ENCODE data around the gene HIVEP3.

Gene HIVEP3

DNA sequence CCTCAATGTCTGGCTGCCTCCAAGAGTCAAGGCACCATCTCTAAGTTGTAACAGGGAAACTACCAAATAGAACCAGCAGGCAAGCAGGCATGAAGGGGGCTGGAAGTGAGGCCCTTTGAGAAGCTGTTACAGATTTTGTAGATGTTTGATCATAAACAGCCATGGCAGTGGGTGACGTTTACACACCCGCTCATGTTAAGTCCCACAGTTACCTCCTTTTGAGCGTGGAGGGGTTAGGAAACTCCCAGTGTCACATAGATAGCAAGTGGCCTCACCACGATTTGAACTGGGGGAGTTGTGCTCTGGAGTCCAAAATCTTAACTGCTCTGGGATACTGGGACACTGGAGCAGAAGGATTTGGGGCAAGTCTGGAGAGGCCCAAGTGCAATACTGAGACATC, 192.4 kb downstream of the HIVEP3 start:
- DNase-seq, result no peak

DNA sequence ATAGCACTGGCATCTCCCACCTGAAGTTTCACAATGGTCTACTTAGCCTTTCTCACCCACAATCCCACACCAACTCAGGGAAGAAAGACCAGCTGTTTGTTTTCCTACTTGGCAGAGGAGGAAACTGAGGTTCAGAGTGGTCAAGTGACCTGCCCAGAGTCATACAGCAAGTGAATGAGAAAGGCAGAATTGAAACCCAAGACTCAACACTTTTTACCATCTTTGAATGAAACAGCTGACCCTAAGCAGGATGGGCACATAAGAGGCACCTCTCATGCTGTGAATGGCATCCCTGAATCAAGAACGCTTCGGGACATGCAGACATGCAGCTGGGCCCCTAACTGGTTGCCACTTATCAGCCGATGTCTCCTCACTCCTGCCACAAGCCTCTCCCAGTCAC, 193.8 kb downstream of the HIVEP3 start:
- no peak for DNase-seq

DNA sequence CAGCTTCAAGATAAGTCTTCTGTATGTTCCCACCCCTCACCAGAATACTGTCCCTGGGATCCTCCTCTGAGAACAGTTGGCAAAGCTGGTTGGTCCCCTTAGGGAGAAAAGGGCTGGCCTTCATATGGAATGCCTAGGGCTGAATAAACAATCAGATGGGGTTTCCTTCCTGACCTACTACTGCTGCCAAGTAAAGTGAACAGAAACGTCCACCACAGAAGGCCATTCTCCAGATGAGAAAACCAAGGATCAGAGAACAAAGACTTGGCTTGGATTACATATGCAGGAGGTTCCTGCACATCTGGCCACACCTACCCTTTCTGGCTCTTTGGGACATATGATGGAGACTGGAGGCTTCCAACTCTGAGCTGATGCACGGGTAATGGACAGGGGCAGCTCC, 194.5 kb downstream of the HIVEP3 start:
- DNase-seq, result no peak

DNA sequence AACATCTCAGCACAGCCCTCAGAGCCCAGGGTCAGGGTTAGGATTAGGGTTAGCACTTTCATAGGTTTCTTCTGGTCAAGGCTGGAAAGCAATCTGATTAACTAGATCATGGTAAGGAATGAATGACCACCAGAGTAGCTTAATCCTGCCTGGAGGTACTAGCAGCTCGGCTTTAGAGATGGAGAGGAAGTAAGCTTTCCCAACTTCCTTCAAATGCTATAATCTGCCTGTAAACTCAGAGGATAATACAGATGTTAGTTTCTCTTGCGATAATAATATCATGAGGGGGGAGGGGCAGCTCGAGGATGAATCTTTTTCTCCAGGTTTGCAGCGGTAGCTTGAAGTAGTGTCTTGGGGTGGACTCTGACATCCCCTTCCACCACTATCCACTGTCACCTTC, 194.9 kb downstream of the HIVEP3 start:
- DNase-seq, result no peak

DNA sequence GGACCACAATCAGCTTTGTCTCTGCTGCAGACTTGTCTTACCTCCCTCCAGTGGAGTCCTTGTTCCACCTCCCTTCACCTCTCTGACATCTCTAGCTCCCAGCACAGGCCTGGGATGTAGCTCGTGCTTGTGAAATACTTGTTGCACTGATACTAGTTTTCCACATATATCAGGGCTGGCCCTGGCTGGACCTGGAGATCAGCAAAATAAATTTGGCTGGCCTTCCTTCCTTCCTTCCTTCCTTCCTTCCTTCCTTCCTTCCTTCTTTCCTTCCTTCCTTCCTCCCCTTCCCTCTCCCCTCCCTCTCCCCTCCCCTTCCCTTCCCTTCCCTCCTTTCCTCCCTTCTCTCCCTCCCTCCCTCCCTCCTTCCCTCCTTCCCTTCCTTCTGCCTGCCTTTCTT, 196.5 kb downstream of the HIVEP3 start:
- DNase-seq, result no peak

DNA sequence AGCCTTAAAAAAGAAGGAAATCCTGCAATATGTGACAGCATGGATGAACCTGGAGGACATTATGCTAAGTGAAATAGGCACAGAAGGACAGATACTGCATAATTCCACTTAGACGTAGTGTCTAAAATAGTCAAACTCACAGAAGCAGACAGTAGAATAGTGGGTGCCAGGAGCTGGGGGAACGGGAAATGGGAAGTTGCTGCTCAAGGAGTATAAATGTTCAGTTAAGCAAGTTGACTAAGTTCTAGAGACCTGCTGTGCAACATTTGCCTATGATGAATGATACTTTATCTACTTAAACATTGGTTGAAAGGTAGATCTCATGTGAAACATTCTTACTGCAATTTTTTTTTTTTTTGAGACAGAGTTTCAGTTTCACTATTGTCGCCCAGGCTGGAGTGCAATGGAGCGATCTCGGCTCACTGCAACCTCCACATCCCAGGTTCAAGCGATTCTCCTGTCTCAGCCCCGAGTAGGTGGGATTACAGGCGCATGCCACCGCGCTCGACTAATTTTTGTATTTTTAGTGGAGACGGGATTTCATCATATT, 197.8 kb downstream of the HIVEP3 start:
- no peak for DNase-seq

DNA sequence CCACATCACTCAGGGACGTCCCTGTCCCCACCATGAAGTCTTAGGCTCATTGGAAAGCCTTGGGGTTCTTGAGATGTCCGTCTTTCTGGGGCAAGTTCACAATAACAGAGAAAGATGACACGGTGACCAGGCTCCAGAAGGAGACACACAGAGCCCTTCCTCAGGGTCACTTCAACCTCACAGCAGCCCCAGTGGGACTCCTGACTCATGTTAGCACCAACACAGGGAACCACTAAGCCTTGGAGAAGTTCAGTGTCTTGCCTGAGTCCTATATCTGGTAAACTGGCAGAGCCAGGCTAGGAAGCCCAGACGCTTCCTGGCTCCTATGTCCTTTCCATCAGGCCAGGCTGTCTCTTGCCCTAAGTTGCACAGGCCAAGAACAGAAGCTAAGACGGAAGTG, 199.1 kb downstream of the HIVEP3 start:
- no peak for DNase-seq

DNA sequence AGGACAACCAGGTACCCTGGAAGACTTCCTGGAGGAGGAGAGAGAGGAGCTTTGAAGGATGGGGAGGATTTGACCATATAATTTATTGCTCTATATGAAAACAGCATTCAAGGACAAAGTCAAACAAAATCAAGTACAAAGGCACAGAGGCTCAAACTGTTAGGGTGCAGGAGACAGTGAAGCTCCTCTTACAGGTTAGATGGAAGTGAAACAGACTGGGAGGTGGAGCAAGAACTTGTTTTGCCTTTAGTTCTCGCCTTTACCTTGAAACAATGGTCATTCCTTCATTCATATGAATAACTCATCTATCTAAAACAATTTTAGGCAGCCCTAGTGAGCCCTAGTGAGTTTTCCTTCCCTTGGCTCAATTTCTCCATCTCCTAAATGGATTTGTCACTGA, 199.6 kb downstream of the HIVEP3 start:
- DNase-seq, result no peak

DNA sequence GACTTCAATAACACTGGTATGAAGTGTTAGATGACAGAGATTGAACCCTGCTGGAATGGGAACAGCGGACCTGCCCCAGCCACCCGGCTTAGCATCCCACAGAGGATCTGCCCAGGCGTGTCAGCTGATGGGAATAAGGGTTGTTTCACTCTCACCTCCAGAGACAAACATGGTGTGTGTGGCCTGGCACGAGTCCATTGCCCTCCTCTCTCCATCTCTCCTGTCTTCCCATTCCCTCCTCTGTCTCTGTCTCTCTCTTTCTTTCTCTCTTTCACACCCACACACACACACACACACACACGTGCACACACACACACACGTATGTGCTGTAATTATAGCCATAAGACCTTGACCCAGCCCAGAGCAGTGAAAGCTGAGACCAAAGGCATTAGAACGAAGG, 200.2 kb downstream of the HIVEP3 start:
- DNase-seq, result no peak

DNA sequence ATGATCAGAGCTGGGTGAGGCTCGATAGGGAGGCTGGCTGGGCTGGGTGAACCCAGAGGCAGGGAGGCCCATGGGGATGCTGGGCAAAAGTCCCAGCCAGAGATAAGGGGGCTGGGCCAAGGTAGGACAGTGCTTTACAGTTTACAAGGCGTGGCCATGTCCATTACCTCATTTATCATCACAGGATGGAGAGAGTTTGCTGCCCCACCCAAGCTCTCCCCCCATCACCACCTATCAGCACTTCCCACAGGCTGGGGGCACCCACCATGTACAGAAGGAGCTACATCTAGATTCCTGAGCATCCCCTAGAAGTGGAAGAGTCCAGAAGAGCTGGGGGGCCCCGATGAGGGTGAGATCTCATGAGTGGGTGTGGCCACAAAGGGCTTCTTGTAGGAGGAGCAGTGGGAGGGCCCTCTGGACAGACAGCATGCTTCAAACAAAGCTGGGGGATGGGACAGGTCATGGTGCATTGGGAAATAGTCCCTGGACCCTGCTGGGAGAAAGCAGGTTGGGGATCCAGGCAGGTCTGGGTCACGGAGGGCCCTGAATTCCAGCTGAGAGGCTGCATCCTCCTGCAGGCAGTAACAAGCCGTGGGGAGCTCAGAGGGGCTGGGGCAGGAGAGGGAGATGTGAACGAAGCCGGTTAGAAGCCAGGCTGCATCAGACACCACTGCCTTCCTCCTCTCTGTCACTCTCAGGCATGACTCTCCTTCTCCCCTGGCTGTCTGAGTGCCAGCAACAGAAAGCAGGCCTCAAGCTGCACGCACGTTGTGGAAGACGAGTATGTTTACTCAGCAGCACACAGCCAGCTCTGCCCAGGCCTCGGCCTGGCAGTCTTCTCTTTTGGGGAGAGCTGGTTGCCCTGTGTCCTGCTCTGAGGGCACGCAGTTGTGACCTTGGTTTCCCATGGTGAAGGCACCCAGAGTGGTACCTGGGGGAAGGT, 202.3 kb downstream of the HIVEP3 start:
- DNase-seq, result no peak

DNA sequence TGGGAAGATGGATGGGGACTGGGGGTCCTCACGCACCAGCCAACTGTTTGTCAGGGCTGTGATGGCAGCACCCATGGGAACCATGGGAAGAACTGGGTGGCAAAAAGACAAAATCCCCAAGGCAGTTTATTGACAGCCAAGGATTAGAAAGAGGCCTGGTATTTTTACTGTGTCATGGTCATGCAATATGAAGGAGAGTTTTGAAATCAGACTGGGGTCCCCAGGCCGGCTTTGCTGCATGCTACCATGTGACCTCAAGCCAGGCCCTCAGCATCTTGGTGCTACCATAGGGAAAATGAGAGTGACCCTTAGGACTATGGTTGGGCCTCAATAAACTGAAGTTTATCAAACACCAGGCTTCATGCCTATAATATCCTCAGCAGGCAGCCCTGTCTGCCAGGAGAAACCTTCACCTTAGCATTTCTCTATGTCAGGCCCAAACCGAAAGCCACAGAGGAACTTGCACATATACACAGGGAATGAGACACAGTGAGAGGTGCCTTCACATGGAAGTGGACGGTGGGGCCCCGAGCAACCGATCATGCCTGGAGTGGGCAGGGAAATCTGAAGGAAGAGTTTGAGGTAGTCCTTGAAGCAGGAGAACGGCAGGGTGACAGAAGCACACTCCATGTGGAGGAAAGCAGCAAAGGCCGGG, 203.2 kb downstream of the HIVEP3 start:
- DNase-seq, result no peak

DNA sequence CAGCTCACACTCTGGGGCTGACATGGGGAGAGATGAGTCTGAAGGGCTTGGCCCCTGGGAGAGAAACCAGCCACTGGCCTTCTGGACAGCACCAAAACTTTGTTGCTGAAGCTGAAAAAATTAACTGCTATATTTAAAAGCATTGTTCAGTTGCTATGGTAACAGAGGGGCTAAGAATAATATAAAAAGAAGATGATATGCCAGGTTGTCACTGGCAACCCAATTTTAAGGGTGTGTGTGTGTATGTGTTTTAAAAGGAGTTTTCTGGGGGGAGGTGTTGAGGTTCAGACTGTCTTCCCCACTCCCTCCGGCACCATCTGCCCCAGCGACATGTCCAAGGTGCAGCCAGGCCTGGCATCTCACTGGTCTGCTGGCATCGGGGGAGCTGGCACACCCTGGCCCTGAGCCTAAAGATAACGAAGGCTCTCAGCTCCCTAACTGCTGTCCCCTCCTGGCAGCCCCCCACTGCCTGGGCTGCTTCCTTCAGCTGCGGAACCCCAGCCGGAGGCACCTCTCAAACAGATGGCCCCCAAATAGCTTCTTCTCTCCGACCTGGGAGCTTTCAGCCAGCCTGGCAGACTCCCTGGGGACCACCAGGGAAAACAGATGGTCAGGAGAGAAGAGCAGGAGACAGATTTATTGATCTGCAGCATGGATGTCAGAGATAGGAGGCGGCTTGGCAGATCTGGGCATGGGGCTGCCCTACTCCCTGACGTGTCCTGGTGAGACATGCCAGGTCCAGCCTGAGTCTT, 203.9 kb downstream of the HIVEP3 start:
- no peak for DNase-seq

DNA sequence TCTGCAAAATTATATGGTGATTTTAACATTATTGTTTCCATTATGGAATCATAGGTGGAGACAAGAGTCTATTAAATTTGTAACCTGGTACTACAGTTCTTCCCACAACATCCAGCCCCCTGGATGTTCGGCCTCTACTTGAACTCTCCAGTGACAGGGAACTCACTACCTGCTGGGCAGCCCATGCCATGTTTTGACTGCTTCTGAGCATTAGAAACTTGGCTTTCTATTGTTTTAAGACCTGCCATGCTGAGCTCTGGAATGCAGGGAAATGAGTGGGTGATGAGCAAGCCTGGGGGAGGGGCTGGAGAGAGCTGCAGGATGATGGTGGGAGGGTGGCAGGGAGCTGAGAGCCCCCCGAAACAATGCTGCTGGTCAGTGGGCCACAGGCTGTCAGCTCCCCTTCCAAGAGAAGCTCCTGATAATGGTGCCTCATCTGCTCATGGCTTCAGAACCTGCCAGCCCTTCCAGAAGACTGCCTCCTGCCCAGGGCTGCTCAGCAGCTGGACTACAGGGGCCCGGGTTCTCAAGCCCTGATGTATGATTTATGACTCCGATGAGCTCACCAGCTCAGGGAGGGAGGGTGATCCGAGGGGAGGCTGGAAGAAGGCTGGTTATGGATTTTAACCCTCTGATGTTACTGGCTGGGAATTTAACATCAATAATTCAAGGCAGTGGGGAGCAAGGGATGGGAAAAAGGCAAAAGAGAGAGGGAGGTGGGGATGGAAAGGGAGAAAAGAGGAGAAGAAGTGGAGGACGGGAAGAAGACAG, 205.0 kb downstream of the HIVEP3 start:
- no peak for DNase-seq

DNA sequence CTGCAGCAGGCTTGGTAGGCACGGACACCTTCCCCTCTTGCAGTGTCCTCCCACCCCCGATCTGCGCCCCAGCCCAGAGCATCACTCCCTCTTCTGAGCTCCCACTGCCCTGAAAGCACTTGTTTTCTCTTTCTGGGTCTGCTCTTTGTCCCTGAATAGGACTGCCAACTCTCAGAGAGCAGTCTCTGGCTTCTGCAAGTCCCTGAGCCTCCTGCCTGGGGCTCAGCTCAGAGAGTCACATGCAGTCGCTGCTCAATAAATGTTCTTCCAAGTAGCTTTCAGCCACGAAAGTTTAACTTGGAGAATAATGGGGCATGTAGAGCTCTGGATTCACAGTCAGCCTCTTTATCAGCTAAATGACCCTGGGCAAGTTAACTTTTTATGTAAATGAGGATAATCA, 205.6 kb downstream of the HIVEP3 start:
- no peak for DNase-seq

DNA sequence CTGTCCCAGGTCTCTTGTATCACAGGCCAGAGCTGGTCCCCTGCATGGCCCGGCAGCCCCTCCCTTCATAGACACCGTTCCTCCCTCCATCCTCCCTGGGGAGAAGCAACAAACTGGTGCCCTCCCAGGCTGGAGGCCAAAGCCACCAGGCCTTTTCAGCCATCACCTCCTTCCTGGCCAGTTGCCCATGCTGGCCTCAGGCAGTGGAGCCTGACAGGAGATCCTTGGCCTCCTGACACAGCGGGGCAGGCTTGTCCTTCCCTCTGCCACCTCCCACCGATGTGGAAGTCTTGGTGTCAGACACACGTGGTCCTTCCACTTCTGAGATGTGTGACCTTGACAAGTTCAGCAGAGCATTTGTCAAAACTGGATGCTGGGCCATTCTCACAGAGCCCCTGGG, 206.0 kb downstream of the HIVEP3 start:
- DNase-seq, result no peak

DNA sequence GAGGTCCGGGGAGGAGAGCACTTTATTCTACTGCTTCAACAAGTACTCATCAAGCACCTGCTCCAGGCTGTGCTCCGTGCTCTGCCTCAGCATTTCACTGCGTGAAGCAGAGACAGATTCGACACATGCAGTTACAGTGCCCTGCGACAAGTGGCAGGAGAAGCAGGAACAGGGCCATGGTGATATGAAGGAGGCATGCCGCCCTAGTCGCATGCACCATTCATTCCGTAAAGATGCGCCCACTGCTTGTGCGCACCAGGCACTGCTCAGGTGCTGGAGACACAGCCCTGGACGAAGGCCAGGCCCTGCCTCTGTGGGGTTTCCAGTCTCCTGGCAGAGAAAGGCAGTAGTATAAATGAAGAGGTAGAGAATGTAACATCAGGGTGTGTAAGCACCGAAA, 206.6 kb downstream of the HIVEP3 start:
- no peak for DNase-seq

DNA sequence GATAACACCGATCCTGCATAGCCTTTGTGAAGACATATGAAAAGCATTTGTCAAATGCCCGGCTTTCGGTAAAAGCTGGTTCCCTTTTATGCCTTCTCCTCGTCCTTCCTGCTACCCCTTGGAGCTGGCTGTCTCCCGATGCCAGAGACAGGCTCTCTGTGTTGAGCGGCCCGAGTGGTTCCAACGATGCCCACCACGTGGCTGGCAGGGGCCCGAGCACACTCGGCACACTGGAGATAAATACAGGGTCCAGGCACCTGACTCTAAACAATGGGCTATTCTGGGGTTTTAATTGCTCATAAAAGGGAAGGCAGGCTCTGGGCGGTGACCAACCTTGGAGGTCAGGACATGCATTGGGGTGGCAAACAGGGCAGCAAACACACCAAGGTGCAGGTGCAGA, 207.1 kb downstream of the HIVEP3 start:
- no peak for DNase-seq

DNA sequence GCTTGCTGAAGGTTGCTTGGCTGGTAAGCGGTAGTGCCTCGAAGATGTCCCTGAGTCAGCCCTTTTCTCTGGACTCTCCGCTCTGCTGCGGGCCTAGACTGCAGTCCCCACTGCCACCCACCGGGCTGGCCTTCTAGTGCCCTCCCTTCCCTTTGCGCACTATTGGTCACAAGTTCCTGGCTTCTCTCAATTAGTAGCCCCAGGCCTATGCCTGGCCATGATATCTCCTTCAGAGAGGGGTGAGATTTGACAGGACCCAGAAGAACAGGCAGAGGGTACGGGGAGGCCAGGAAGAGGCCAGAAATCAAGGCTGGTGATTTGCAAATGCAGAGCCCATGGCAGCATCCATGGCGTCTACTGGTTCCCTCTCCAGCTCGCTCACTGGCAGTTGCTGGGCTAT, 207.7 kb downstream of the HIVEP3 start:
- DNase-seq, result no peak

DNA sequence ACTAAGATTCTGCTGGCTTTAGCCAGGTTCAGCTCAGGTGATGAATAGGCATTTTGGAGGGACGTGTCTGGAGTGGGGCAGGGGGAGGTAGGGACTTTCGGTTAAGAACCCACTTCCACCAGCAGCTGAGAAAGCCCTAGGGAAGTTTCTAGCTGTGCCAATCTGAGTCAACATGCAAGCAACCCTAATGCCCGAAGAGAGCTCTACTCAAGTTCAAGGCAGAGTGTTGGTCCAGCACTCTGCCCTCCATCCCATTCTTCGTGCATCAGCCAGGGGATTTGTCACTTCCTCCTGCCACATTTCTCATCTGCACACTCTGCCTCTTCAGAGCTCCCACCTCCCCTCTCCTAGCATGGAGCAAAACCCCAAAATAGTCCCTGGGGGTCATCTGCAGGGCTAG, 208.8 kb downstream of the HIVEP3 start:
- no peak for DNase-seq

DNA sequence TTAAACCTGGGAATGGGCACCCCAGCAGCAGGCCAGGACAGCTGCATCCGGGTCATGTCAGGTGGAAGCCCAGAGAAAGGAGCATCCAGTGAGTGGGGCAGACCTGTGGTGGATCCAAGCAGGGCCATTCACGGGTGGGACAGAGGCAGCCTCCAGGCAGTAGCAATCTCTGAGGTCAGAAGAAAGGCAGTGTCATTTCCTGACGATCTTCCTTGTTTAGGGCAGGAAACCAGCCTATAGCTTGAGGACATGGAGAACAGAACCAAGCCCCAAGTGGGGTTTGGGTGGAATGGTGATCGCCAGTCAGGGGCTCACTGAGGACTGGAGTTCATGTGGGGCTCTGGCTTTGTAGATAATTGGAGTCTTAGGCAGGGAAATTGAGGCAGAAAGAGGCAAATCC, 209.4 kb downstream of the HIVEP3 start:
- no peak for DNase-seq

DNA sequence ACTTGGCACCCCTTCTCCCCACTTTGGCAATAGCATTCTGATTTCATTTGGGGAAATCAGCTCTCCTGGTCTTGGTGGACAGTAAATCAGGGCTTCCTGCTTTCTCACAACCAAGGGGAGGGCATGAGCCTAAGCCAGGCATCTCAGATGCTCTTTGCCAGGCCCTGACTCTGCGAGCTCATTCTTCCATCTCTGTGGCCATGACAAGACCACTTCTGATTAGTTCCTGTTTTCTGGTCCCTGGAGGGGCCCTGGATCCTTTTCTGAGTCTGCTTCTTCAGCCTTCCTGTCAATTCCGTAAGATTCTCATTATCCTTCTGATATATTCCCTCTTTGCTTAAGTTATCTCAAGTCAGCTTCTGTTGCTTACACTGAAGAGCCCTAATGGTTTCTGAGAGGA, 210.4 kb downstream of the HIVEP3 start:
- no peak for DNase-seq

DNA sequence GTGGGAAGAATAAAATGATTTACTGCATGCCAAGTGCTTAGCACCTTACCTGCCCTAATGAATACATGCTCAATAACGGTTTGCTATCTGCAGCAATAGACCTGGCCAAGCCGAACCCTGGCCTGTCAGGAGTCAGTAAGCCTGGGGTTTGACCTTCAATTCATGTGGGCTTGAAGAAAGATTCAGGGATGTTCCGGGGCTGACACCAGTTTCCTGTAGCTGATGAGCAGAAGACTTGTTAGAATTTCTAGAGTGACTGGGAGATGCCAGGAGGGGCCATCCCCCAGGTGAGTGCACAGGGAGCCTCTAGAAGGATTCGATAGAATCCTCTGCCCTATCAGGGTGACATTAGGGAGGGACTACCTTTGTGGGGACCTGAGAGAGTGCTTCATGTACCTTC, 210.9 kb downstream of the HIVEP3 start:
- DNase-seq, result no peak

DNA sequence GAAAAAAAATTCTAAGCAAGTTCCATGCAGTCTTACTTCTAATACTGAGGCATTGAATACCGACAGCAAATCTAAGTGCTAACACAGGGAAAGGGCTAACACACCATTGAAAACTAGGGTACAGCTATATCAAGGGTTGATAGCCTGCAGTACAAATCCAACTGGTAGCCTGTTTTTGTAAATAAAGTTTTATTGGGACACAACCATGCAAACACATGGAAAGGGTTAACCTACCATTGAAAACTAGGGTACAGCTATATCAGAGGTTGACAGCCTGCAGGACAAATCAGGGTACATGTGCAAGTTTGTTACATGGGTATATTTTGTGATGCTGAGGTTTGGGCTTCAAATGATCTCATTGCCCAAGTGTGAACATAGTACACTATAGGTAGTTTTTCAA, 212.9 kb downstream of the HIVEP3 start:
- DNase-seq, result no peak
